Loucy (cell line): ENCODE measurements around the gene GTPBP1.

Experiments used
- H2AFZ ChIP-seq: fragments of 200-600 bp; sonication (generic); 2 replicates; pipeline ENCODE4 v1.6.0; 2016; ENCODE audit warnings: antibody characterized with exemption, mild to moderate bottlenecking, low read length, moderate library complexity
- H3F3A ChIP-seq: fragments of 200-600 bp; 2 replicates; pipeline ENCODE4 v1.6.0; 2016; ENCODE audit warnings: antibody characterized with exemption, low read depth, mild to moderate bottlenecking
- H3K27me3 ChIP-seq: fragments of 200-600 bp; sonication (generic); 2 replicates; pipeline ENCODE4 v1.6.1; 2014; ENCODE audit warnings: low read length, mild to moderate bottlenecking; ENCODE audit not compliant: insufficient read depth, poor library complexity, severe bottlenecking
- H3K36me3 ChIP-seq: fragments of 200-600 bp; sonication (generic); 2 replicates; pipeline ENCODE4 v1.6.1; 2016; ENCODE audit warnings: low read length; ENCODE audit not compliant: insufficient read depth
- H3K4me1 ChIP-seq: fragments of 200-600 bp; sonication (generic); 2 replicates; pipeline ENCODE4 v1.5.1; 2014; ENCODE audit warnings: low read length, mild to moderate bottlenecking; ENCODE audit not compliant: insufficient read depth, poor library complexity, severe bottlenecking
- H3K4me2 ChIP-seq: fragments of 200-600 bp; sonication (generic); 2 replicates; pipeline ENCODE4 v1.6.0; 2014; ENCODE audit warnings: antibody characterized with exemption, low read length, low read depth, mild to moderate bottlenecking; ENCODE audit not compliant: poor library complexity, severe bottlenecking
- H3K4me3 ChIP-seq: fragments of 200-600 bp; sonication (generic); 2 replicates; pipeline ENCODE4 v1.5.1; 2014; ENCODE audit warnings: low read length, mild to moderate bottlenecking, mixed read lengths; ENCODE audit not compliant: poor library complexity, severe bottlenecking
- H3K79me2 ChIP-seq: fragments of 200-600 bp; sonication (generic); 2 replicates; pipeline ENCODE4 v1.6.1; 2014; ENCODE audit warnings: low read length; ENCODE audit not compliant: insufficient read depth
- H3K9ac ChIP-seq: fragments of 200-600 bp; sonication (generic); 2 replicates; pipeline ENCODE4 v1.6.0; 2014; ENCODE audit warnings: mild to moderate bottlenecking, low read depth, low read length, moderate library complexity; ENCODE audit not compliant: poor library complexity, severe bottlenecking
- H3K9me2 ChIP-seq: fragments of 200-600 bp; sonication (generic); replicated peaks from 2 replicates; pipeline ENCODE4 v1.6.1; 2016; ENCODE audit warnings: low read depth, low read length, mixed read lengths
- H3K9me3 ChIP-seq: fragments of 200-600 bp; sonication (generic); 2 replicates; pipeline ENCODE4 v1.6.1; 2014; ENCODE audit warnings: mild to moderate bottlenecking, antibody characterized with exemption, low read length, low read depth; ENCODE audit not compliant: insufficient read depth
- H4K20me1 ChIP-seq: fragments of 200-600 bp; sonication (generic); 2 replicates; pipeline ENCODE4 v1.6.0; 2014; ENCODE audit warnings: antibody characterized with exemption, low read length, mild to moderate bottlenecking; ENCODE audit not compliant: insufficient read depth, poor library complexity, severe bottlenecking
- EZH2phosphoT487 ChIP-seq: fragments of 200-600 bp; IDR thresholded peaks from 2 replicates; pipeline ENCODE4 v1.6.1; 2018; ENCODE audit warnings: antibody characterized with exemption, mild to moderate bottlenecking, moderate library complexity, borderline replicate concordance
- TF ChIP-seq, protein P1 (sequence below): fragments of 200-600 bp; sonication (generic); conservative IDR thresholded peaks from 2 replicates; pipeline ENCODE4 v1.5.1; 2014; ENCODE audit warnings: mild to moderate bottlenecking, antibody characterized with exemption, low read length

The GTPBP1 gene

DNA sequence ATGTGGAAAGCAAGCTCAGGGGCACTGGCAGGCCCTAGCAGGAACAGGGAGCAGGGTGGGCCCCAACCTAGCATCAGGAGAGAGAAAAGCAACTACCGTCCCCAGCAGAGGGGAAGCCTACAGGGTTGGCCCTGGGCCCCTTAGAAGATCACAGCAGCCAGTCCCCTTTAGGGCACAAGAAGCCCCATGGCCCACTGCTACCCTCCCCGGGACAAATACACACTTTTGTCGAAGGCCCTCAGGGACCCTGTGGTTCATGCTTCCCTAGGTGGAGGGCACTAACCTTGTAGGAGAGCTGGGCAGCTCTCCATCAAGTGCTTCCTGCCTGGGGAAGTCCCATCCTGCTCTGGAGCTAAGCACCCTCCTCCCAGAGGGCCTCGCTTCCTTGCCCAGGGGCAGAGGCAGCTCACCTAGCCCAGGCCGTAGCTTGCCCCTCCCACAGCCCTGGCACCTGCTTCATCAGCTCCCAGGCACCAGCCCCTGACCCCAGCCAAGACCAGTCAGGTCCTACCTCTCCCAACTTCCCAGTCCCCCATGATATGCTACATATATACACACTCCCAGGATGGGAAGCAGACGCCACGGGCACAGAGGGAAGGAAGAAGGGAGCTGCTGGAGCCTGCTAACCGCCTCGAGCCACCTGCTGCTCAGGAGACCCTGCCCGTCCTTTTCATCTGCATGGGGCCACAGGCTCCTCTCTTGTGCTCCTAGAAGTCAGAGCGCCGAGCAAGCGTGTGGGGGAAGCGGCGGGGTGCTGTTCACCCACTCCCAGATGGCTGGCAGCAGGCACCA is 29.9 kb downstream of the GTPBP1 start:
- H3K36me3 ChIP-seq = peaks cover 82% of the 10 kb centered on the region; the same call in 1 of the 2 replicates
- no peaks in the 10 kb centered on the region for H3F3A ChIP-seq
- H3K4me3 ChIP-seq = no peak overlapping the region
- H3K4me2 ChIP-seq = no peak overlapping the region
- H3K27me3 ChIP-seq = no peaks in the 10 kb centered on the region
- no peaks in the 10 kb centered on the region for H3K4me1 ChIP-seq
- no peak overlapping the region for H3K9ac ChIP-seq
- H3K9me2 ChIP-seq = no peaks in the 10 kb centered on the region
- H2AFZ ChIP-seq = no peak overlapping the region
- TF ChIP-seq EZH2phosphoT487 = no peak
- TF ChIP-seq, protein P1, sequence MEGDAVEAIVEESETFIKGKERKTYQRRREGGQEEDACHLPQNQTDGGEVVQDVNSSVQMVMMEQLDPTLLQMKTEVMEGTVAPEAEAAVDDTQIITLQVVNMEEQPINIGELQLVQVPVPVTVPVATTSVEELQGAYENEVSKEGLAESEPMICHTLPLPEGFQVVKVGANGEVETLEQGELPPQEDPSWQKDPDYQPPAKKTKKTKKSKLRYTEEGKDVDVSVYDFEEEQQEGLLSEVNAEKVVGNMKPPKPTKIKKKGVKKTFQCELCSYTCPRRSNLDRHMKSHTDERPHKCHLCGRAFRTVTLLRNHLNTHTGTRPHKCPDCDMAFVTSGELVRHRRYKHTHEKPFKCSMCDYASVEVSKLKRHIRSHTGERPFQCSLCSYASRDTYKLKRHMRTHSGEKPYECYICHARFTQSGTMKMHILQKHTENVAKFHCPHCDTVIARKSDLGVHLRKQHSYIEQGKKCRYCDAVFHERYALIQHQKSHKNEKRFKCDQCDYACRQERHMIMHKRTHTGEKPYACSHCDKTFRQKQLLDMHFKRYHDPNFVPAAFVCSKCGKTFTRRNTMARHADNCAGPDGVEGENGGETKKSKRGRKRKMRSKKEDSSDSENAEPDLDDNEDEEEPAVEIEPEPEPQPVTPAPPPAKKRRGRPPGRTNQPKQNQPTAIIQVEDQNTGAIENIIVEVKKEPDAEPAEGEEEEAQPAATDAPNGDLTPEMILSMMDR = no peak
- H3K79me2 ChIP-seq = no peaks in the 10 kb centered on the region
- no peaks in the 10 kb centered on the region for H3K9me3 ChIP-seq
- H4K20me1 ChIP-seq = peaks cover 3% of the 10 kb centered on the region

DNA sequence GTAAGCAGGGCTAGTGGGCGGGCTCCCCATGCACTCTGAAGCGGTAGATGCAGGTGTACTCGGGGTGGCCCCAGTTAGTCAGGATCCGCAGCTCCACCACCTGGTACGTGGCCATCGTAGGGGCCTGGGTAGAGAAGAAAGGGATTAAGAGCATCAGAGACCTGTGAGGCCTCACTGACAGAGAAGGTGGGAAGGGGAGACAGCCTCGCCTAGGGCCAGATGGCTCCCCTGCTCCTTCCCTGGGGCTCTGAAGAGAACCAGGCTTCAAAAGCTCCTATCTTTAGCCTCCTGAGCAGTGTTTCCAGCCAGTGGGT is 30.5 kb downstream of the GTPBP1 start:
- H4K20me1 ChIP-seq = peaks cover 3% of the 10 kb centered on the region
- no peaks in the 10 kb centered on the region for H3F3A ChIP-seq
- peaks cover 82% of the 10 kb centered on the region; the same call in 1 of the 2 replicates for H3K36me3 ChIP-seq
- H3K4me1 ChIP-seq = no peaks in the 10 kb centered on the region
- no peaks in the 10 kb centered on the region for H3K79me2 ChIP-seq
- H3K4me3 ChIP-seq = no peak overlapping the region
- no peaks in the 10 kb centered on the region for H3K9me3 ChIP-seq
- TF ChIP-seq, protein P1 = no peak
- TF ChIP-seq EZH2phosphoT487 = no peak
- no peak overlapping the region for H3K4me2 ChIP-seq
- no peak overlapping the region for H2AFZ ChIP-seq
- H3K27me3 ChIP-seq = no peaks in the 10 kb centered on the region
- no peak overlapping the region for H3K9ac ChIP-seq
- H3K9me2 ChIP-seq = no peaks in the 10 kb centered on the region

DNA sequence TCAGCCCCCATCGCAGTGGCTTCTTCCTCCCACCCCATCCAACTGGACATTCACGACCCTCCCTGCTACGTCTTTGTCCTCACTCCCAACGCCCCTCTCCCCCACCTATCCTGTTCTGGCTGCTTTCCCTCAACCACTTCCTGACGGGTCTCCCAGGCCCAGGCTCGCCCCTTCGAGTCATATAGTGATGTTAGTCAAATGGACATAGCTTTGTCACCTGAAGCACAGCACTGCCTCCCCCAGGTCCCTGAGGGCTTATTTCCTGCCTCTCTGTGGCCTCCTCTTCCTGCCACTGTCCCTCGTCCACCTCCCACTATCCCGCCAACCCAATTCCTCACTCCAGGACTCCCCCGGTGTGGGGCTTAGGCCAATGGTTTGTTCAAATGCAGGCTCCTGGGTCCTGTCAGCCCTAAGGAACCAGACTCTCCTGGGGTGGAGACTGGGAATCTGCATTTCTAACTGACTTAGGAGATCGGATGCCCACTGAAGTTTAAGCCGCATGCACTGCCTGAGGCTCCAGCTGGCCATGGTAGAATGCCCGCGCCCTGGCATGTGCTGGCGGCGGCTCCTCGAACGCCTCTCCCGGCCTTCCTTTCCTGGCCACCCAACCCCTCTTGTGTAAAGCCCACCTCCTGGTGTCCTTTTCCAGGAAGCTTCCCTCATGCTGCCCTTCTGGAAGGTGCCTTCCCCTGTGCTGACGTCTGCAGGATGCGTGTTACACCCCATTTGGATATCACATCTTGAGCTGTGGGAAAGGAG is 31.7 kb downstream of the GTPBP1 start:
- Histone ChIP-seq H3K4me1 (no peaks in the 10 kb centered on the region), H3F3A (no peaks in the 10 kb centered on the region), H3K4me2 (no peak overlapping the region), H3K27me3 (no peaks in the 10 kb centered on the region), H4K20me1 (peaks cover 3% of the 10 kb centered on the region), H3K9me3 (no peaks in the 10 kb centered on the region), H3K4me3 (no peak overlapping the region), H2AFZ (no peak overlapping the region), H3K36me3 (peaks cover 84% of the 10 kb centered on the region; the same call in 1 of the 2 replicates), H3K9ac (no peak overlapping the region), H3K9me2 (no peaks in the 10 kb centered on the region), H3K79me2 (no peaks in the 10 kb centered on the region)
- TF ChIP-seq, protein P1 = no peak
- TF ChIP-seq EZH2phosphoT487 = no peak
